Glomerular visceral epithelial cell (primary cell): ENCODE results near the gene AGAP1.
"Not testable (repeated sequence)": the region's sequence is repeated elsewhere in the genome, so short reads cannot be mapped to it uniquely, and the experiment has no call there.

ENCODE experiments used
- DNase-seq: peaks from one replicate; pipeline ENCODE4 v3.0.0-alpha.2; 2016; ENCODE audit errors: extremely low spot score

AGAP1 gene

DNA sequence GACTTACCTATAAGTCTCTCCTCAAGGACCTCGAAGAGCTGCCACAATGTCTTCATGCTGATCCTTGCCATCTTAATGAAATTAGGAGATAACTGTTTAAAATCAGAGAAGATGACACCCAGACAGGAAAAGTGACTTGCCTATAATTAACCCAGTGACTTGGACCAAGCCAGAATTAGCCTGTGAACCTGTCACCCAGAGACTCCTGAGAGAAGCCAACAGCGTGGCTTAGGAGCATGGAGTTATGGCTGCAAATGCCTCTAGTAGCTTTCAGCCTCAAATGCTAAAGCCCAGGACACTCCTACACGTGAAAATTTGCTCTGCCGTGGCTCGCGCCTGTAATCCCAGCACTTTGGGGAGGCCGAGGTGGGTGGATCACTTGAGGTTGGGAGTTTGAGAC lies 570.2 kb downstream of the AGAP1 start:
- DNase-seq, result no peak

DNA sequence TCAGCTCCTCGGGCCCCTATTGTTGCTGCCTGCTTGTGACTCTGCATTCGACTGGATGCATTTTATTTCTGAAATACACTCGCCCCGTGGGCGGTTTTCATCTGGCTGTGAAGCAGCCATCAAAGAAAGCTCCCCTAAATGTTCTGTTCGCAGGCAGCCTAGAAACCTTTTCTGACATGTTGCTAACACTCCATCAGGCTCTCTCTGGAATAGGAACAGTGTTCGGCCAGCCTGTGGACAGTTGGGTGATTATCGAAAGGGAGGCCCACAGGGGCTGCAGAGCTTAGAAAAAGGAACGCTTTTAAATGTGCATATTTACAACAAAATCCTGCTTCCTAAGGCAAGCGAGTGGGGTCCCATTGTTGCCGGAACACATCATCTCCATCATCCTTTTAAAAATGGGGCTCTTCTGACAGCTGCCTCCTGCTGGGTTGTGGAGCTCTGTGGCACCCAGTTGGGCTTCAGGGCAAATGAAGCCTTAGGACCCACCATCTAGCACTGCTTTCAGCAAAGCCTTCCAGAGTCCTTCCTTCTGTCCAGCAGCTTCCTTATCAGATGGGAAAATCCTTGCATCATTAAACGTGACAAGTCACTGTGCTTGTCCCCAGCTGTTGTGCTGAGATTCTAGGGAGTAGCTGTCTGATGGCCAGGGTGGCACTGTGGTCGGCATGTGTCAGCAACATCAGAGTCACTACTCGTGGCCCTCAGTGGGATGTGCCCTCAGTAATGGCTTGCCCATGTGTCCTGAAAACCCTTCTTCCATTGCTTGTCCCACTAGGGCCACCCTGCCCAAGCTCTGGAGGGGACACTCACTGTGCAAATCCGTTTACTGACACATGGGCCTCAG lies 571.7 kb downstream of the AGAP1 start:
- no peak for DNase-seq

DNA sequence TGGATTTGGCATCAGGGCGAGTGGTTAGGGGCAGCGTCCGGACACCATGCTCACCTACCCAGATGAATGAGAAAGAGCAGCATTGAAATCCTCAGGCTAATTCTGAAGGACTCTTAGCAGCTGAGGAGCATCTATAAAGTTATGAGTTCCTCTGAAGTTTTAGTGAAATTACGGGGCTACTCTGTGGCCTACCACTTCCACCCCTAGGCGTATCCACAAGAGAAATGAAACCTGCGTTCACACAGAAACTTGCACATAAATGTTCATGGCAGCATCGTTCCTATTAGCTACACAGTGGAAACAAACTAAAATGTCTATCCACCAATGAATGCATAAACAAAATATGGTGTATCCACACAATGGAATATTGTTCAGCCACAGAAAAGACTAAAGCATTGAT lies 576.4 kb downstream of the AGAP1 start:
- no peak for DNase-seq

DNA sequence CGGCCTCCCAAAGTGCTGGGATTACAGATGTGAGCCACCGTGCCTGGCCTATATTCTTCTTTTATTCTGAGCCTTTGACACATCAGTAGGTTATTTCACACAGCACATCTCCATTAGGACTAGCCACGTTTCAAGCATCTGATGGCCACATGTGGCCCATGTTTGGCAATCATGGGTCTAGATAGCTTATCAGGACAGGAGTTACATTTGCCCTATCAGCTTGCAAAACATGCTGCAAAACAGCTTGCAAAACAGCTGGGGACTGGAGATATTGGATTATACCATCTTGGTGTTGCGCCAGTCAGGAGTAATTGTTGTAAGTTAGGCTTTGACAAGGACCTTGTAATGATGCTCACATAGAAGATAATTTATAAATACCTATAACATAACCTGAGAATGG lies 579.4 kb downstream of the AGAP1 start:
- no peak for DNase-seq

DNA sequence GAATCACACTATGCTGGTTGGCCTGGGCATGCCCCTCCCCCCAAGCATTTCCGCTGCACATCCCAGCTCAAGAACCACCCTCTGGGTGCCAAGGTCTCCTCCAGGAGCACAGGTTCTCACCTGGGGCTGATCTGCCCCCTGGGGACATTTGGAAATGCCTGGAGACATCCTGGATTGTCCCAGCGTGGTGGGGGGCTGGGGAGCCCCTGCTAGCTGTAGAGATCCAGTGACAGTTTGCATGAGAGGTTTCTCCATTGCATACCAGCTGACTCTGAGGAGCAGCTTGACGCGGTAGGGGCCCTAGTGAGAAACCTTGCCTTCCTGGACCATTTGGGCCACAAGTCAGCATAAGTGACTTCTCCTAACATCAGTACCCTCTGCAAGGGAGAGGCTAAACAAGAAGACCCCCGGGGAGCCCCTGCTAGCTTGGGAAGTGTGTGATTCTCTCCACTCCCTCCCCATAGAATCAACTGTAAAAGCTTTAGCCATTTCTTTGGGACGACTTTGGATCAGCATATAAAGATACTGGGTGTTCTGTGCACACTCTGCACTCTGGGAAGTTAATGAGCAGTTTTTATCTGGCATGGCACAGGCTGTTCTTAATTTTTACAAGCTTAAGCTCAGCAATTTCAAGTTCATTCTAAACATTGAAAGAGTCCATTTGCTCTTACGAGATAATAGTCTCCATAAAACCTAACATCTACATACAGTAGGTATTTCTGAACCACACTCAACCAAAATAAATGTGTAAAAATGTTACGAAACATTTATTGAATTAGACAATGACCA lies 580.2 kb downstream of the AGAP1 start:
- DNase-seq, result no peak

DNA sequence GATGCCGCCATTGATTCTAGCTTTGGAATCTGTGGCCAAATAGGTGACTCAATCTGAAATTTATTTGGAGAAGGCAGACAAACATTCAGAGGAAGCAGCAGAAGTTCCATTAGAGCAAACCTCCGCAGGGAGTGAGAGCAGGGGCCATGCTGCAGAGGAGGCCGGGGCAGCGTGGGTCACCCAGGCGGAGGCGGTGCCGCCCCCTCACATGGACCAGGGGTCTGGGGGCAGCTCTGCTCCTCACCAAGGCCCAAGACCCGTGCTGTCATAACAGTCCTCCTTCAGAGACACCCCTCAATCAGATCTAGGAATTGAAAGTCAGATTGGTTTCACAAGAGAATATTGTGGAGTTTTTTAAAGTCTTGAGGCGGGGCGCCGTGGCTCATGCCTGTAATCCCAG lies 582.0 kb downstream of the AGAP1 start:
- DNase-seq, result no peak

DNA sequence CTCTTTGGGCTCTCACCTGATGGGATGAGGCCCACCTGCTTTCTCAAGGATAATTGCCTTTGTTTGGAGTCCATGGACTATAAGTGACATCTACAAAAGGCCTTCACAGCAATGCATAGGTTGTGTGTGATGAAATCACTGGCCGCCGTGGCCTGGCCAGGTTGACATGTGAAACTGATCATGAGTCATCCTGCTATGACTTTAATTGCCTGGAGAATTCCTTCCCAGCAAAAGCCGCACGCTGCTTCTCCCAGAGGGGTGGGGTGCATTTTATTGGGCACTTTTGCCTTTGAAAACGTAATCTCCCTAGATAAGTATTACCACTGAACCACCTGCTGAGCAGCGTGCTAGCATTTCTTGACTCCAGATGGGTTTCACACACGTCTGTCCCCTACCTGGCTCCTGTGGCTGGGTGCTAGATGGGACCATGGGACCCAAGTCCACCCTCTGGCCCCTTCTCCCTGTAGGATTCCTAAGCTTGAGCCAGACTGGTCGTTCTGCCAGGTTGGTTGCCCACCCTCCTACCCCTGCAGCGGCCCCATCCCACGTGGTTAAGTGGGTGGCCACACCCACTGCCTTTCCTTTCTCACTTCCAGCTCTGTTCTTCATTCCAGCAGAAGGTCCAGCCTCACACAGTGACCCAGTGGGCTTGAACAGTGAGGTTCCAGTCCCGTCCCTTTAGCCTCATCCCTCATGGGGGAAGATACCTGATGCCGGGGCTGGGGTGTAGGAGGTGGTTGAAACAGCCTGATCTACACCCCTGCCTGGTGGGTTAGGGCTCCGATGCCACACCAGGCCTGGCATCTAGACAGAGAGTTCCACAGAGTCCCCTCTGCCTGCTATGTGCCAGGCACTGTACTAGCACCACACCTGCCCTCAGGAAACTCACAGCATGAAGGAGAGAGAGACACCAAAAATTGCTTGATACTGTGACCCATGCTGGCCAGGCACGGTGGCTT lies 584.7 kb downstream of the AGAP1 start:
- peak; percentile 84 for DNase-seq

DNA sequence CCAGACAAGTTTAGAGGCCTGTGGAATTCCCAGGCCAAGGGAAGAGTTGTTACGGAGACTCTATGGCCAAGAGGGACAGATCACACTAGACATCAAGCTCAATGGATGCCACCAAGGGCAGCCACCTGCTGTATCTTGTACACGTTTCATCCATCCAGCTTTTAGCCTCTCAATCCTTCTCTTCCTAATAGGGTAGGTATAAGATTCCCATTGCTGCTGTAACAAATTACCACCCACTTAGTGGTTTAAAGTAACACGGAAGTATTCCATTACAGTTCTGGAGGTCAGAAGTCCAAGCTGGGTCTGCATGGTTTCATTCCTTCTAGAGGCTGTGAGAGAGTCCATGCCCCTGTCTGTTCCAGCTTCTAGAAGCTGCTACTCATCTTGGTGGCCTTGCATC lies 586.6 kb downstream of the AGAP1 start:
- DNase-seq, result no peak

DNA sequence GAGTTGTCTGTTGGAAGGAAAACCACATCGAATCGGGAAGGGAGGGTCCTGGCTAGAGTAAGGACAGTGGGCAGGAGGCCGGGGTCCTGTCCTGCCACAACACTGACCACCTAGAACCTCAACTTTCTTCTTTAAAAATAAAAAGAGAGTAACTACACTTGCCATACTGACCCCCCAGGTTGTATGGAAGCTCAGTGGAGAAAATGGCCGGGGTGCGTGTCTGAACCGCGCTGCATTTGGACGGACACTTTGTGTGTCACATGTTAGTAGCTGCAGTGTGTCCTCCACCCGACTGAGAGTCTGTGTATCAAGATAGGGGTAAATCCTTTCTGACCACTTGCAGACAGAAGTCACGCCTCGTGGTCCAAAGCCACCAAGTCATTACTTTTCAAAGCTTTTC lies 587.3 kb downstream of the AGAP1 start:
- DNase-seq, result no peak

DNA sequence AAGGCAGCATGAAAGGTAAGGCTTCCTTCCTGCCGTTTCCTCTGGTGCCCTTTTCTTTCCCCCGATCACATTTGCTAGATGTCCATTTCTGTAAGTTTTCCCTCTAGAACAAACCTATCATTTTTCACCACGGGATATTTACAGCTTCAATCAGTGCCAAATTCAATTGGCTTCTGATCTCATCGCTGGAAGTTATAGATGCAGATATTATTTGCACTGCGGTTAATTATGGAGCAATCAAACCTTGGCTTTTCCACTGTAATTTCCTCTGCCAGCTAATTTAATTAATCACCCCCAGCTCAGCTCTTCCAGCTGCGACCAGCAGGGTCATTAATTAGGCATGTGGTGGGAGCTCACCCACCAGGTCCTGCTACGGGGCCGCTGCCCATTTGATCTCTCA lies 588.2 kb downstream of the AGAP1 start:
- no peak for DNase-seq

DNA sequence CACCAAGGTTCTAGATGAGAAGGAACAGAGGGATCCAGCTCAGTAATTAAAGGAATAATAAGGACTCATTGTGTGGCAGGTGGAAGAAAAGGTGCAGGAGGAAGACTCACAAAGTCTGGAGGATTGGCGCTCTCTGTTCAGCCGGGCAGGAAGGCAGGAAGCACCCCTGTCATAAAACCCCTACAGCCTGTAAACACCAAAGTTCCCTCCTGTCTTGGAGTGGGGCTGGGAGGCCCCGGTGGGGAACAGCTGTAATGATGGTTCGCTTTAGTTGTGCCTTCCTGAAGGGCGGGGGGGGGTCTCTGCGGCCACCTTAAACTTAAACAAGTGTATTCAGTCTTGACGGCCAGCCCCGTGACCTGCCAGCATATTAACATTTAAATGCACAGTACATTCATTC lies 590.1 kb downstream of the AGAP1 start:
- DNase-seq, result no peak

DNA sequence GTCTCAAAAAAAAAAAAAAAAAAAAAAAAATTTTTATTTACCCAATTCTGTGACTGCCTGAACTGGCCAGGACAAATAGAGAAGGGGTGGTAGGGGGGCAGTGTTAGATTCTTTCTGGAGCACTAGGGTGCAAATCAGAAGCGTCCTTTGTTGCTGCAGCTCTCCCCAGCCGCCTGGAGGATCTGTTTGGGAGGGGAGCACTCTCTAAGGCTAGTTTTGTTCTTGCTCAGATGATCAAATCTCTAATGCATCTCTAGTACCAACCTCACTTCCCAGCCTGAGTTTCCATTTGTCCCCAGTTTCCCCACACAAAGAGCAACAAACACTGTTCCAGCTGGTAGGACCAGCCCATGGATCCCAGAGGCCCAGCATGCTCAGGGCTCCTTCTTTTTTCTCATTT lies 591.4 kb downstream of the AGAP1 start:
- DNase-seq, result no peak

DNA sequence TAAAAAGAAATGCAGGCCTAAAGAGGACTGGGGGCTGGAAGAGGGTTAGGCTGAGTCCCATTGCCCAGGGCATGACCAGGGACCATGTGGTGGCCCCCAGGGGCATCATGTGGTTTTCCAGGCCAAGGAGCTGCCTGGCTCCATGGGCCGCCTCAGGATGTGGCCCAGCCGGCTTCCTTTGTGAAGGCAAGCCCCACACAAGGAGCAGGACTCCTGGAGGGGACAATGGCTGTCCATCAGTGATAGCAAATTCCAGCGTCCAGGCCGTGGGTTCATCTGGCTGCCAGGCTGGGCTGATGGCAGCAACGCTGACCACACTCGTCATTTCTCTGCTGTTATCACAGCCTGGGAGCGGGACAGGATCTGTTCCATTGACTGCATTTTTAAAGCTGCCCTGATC lies 591.8 kb downstream of the AGAP1 start:
- DNase-seq, result peak; percentile 35

DNA sequence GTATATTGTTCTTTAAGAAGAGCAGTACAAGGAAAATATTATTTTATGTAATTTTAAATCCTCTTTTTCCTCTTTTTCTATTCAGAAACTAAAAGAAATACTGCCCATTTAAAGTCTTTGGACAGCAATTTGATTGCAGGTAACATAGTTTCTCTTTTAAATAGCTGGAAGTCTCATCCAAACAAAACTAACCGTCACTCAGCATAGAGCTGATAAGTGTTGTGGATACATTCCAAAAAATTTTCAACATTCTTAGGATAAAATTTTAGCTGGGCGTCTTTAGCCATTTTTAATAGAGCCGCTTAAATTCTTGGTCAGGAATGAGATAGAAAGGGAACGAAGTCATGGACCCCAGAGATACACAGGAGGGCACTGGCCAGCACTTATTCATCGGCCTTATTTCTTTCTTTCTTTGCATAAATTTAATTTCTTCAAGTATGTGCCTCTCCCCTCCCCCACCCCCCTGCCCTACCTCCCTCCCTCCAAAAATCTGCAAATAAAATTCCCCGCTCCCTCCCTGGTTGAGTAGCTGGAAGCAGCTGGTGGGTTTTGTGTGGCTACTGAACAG lies 592.6 kb downstream of the AGAP1 start:
- no peak for DNase-seq

DNA sequence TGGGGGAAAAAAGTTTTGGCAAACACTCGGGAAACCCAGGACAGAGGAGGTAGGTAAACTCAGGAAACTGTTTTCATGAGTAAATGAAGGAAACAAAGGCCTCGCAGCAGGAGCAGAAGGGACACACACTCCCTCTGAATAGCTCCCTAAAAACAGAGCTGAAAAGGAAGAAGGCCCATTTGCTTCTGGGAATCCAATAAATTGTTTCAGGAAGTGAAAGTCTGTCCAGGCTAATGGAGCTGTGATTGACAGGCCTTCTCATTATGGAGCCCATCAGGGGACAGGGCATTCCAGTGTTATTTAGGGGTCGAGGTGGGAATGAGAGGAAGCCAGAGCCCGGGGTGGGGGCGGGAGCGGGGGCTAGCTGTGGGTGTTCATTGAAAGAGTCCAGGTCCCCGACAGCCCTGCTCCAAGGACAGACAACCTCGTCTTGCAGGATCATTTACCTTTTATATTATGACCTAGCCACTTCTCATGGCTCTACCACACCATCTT lies 593.2 kb downstream of the AGAP1 start:
- no peak for DNase-seq

DNA sequence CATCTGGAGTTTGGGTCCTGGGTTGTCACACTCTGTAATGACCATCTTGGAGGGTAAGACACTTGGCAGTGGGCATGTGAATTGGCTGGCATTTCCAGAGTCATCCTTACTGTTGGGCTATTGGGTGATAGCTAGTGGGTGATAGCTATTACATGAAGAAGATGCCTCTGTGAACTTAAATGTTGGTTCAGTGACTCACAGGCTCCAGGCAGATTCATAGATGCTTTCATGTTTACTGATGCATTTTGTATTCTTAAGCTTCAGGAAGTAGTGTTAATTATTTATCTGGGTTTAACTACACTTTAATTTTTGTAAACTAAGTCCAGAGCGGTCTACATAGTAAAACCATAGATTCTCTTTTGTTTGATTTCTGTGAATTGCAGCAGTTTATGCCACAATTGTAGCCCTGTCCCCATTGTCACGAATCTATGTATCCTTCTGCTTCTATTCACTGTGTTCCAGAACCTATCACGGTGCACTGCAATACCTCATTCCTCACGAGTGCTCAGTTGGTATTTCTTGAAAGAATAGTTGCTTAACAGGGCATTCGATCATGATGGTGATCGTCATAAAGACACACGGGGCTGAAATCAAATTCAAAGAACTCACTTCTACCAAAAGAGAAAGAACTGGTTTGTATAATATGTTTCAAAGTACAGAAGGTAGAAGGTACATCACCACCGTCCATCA lies 594.7 kb downstream of the AGAP1 start:
- peak; percentile 44 for DNase-seq

DNA sequence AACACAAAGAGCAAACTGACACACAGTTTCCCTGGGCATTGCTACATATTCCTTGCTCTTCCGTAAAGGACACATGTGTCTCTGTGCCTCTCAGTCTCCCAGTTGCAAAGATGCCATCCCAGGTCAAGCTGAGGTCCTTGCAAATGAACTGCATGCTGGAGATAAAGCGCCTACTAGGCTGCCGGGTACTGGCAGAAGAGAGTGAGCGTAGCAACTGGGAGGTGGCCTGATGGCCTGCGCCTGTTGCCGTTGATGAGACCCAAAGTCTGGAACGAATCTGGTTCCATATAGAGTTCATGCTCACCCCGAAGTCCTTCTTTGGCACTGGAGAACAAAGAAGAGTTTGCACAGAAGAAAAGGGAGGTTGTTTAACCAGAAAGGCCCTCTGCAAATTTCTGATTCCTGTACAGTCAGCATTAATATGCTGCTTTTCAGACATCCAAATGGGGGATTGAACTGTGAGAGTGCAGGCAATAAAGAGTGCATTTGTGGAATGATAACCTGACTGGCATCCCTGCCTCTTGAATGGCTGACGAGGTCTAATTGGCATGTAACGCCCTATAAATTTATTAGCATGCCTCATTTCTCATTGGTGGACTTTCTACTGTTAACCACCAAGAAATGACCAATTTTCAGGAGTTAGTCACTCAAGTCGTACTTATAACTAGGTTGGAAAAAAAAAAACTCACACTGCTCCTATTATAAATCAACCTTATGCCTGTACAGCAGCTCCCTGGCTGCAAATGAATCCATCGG lies 595.6 kb downstream of the AGAP1 start:
- DNase-seq, result peak; percentile 62

DNA sequence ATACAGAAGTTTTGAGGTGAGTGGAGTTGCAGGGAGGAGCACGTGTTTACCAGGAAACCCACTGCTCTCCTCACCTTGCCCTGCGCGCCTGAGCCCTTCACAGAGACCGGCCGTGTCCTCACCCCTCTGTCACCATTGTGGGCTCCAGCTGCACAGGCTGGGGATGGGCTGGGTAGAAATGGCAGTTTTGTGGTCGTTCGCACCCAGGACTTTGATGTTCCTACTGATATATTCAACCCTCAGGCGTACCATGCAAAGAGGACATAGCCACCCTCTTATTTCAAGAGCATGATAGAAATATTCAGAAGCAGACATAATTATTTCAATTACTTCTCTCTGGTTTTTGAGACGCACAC lies 596.2 kb downstream of the AGAP1 start:
- DNase-seq, result no peak

DNA sequence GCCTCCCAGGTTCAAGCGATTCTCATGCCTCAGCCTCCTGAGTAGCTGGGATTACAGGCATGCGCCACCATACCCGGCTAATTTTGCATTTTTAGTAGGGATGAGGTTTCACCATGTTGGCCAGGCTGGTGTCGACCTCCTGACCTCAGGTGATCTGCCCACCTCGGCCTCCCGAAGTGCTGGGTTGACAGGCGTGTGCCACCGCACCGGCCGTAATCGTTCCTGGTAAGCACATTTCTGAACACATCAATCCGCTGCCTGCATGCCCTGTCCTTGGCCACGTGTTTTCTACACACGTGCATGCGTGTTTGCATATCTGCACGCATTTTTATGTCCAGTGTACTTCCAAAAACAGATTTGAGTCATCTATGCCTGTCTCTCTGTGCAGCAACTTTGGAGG lies 597.0 kb downstream of the AGAP1 start:
- not testable (repeated sequence) for DNase-seq

DNA sequence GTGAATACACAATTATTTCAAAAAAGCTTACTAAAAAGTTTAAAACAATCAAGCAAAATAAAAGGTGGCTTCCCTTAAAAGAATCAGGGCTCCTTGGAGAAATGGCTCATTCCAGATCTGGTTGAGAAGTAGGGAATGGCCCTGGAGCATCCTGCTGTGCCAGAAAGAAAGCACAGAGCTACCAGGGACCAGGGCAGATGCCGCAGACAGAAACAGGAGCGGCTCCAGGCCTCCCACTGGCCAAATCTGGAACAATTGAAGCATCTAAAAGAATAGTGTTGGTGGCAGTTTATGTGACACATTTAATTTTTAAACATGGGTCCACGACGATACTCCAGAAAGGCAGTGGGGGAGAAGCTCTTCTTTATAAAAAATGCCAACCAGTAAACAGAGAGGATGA lies 598.9 kb downstream of the AGAP1 start:
- no peak for DNase-seq
